GM19463 (cell line): ENCODE data around the gene PARL.

Experiments used
- ATAC-seq: cut with Tn5 transposase; IDR thresholded peaks from one replicate; pipeline ENCODE4 v1.9.1; 2021; ENCODE audit warnings: mild to moderate bottlenecking, moderate library complexity; ENCODE audit not compliant: unreplicated experiment

Gene PARL

GRCh38 chr3:183818041-183818620, 66.5 kb downstream of the PARL start:
- ATAC-seq: no peak

GRCh38 chr3:183817639-183818038, 67.0 kb downstream of the PARL start:
- ATAC-seq: no peak

GRCh38 chr3:183816681-183817510, 67.8 kb downstream of the PARL start:
- ATAC-seq: no peak

- ATAC-seq: no peak
These were observed 68.7 kb downstream of the PARL start for GRCh38 chr3:183815951-183816475.

GRCh38 chr3:183815563-183815940, 69.1 kb downstream of the PARL start:
- no peak for ATAC-seq

- ATAC-seq: no peak
These were observed 70.4 kb downstream of the PARL start for GRCh38 chr3:183814240-183814639.

GRCh38 chr3:183812761-183813445, 71.8 kb downstream of the PARL start:
- ATAC-seq: no peak

GRCh38 chr3:183811638-183812037, 73.0 kb downstream of the PARL start:
- ATAC-seq: no peak

GRCh38 chr3:183810643-183811594, 73.8 kb downstream of the PARL start:
- ATAC-seq: no peak

GRCh38 chr3:183809270-183809669, 75.4 kb downstream of the PARL start:
- ATAC-seq: no peak

- ATAC-seq: no peak
These were observed 76.3 kb downstream of the PARL start for GRCh38 chr3:183808355-183808754.

GRCh38 chr3:183807881-183808280, 76.8 kb downstream of the PARL start:
- no peak for ATAC-seq

- ATAC-seq: no peak
These were observed 77.4 kb downstream of the PARL start for GRCh38 chr3:183807209-183807728.

GRCh38 chr3:183802989-183803388, 81.7 kb downstream of the PARL start:
- no peak for ATAC-seq

- ATAC-seq: no peak
These were observed 83.1 kb downstream of the PARL start for GRCh38 chr3:183801601-183802000.

GRCh38 chr3:183800243-183800863, 84.3 kb downstream of the PARL start:
- no peak for ATAC-seq

- ATAC-seq: no peak
These were observed 85.2 kb downstream of the PARL start for GRCh38 chr3:183799461-183799860.

GRCh38 chr3:183797996-183798395, 86.7 kb downstream of the PARL start:
- ATAC-seq: no peak

GRCh38 chr3:183796372-183796771, 88.3 kb downstream of the PARL start:
- no peak for ATAC-seq

GRCh38 chr3:183794452-183794851, 90.2 kb downstream of the PARL start:
- no peak for ATAC-seq
